BLaER1 treated with 17β-estradiol and CSF1 and Interleukin-3, amounts not matched to agents 10 nM and 100 nM (cell line): ENCODE results near the gene AHCYL2.
"Not testable (repeated sequence)": the region's sequence is repeated elsewhere in the genome, so short reads cannot be mapped to it uniquely, and the experiment has no call there.

Experiments used
- H3K27ac ChIP-seq, 11 experiments: shearing (Covaris generic); formaldehyde crosslinking; 2 replicates each; pipeline ENCODE4 v1.8.1; 2022
- H3K27me3 ChIP-seq, 11 experiments: shearing (Covaris generic); formaldehyde crosslinking; 2 replicates each; pipeline ENCODE4 v1.8.1; 2022
- H3K36me3 ChIP-seq, 11 experiments: shearing (Covaris generic); formaldehyde crosslinking; 2 replicates each; pipeline ENCODE4 v1.8.1; 2022
- H3K4me1 ChIP-seq, 10 experiments: shearing (Covaris generic); formaldehyde crosslinking; 2 replicates each; pipeline ENCODE4 v1.8.1; 2022
- H3K4me2 ChIP-seq, 11 experiments: shearing (Covaris generic); formaldehyde crosslinking; 2 replicates each; pipeline ENCODE4 v1.8.1; 2022
- H3K4me3 ChIP-seq, 10 experiments: shearing (Covaris generic); formaldehyde crosslinking; 2 replicates each; pipeline ENCODE4 v1.8.1; 2022
- H3K9ac ChIP-seq, 11 experiments: shearing (Covaris generic); formaldehyde crosslinking; 2 replicates each; pipeline ENCODE4 v1.8.1; 2022
- H3K9me3 ChIP-seq, 11 experiments: shearing (Covaris generic); formaldehyde crosslinking; replicated peaks in 1 of 11; 2 replicates each; pipeline ENCODE4 v1.8.1; 2022
- H4K20me1 ChIP-seq, 11 experiments: shearing (Covaris generic); formaldehyde crosslinking; 2 replicates each; pipeline ENCODE4 v1.8.1; 2022
- Cebpa-rat ChIP-seq, 11 experiments: shearing (Covaris generic); IDR thresholded peaks; 2 replicates each; pipeline ENCODE4 v1.8.1; 2022

The AHCYL2 gene

GRCh38 chr7:129435414-129435829 is 210.6 kb downstream of the AHCYL2 start:
- Histone ChIP-seq H3K27me3 (peaks cover 40 to 55% (median 50%) of the 10 kb centered on the region in 11 experiments), H3K4me2 (peak overlapping the region; percentile 85 to 100 (median 98); a peak in 20 of 22 replicates), H3K4me3 (peak overlapping the region in 6 of 10 experiments; percentile 66 to 75 (median 71); a peak in 8 of 20 replicates), H3K4me1 (peaks cover 11 to 28% (median 15%) of the 10 kb centered on the region in 10 experiments), H3K9ac (no peak overlapping the region), H3K36me3 (no peaks in the 10 kb centered on the region), H3K27ac (no peak overlapping the region), H4K20me1 (peaks cover 0 to 18% (median 0%) of the 10 kb centered on the region in 11 experiments; a peak in 4 of 22 replicates), H3K9me3 (no peaks in the 10 kb centered on the region)
- no peak for TF ChIP-seq Cebpa-rat (IDR thresholded peaks at IDR 0.05)

- Histone ChIP-seq H3K4me3 (no peak overlapping the region), H4K20me1 (peaks cover 0 to 18% (median 0%) of the 10 kb centered on the region in 11 experiments; a peak in 4 of 22 replicates), H3K9me3 (no peaks in the 10 kb centered on the region), H3K27ac (no peak overlapping the region), H3K4me2 (no peak overlapping the region), H3K36me3 (no peaks in the 10 kb centered on the region), H3K9ac (no peak overlapping the region), H3K27me3 (peaks cover 40 to 55% (median 49%) of the 10 kb centered on the region in 11 experiments), H3K4me1 (peaks cover 11 to 28% (median 15%) of the 10 kb centered on the region in 10 experiments)
- TF ChIP-seq Cebpa-rat (IDR thresholded peaks at IDR 0.05): no peak
Measured at GRCh38 chr7:129436335-129436923, 211.6 kb downstream of the AHCYL2 start.

- Histone ChIP-seq H3K9me3 (no peaks in the 10 kb centered on the region), H3K4me2 (no peak overlapping the region), H3K4me3 (no peak overlapping the region), H3K4me1 (peaks cover 11 to 28% (median 15%) of the 10 kb centered on the region in 10 experiments), H4K20me1 (peaks cover 0 to 18% (median 0%) of the 10 kb centered on the region in 11 experiments; a peak in 4 of 22 replicates), H3K9ac (no peak overlapping the region), H3K27ac (no peak overlapping the region), H3K27me3 (peaks cover 40 to 49% (median 42%) of the 10 kb centered on the region in 11 experiments), H3K36me3 (no peaks in the 10 kb centered on the region)
- TF ChIP-seq Cebpa-rat (IDR thresholded peaks at IDR 0.05): no peak
Measured at GRCh38 chr7:129437190-129437589, 212.4 kb downstream of the AHCYL2 start.

GRCh38 chr7:129438281-129438838 is 213.5 kb downstream of the AHCYL2 start:
- peak overlapping the region in 3 of 11 experiments; percentile 15 to 47 (median 32); a peak in 6 of 22 replicates for H3K4me2 ChIP-seq
- H3K27me3 ChIP-seq: peaks cover 29 to 37% (median 31%) of the 10 kb centered on the region in 11 experiments
- no peak overlapping the region for H3K4me3 ChIP-seq
- no peak for TF ChIP-seq Cebpa-rat (IDR thresholded peaks at IDR 0.05)
- peaks cover 0 to 18% (median 0%) of the 10 kb centered on the region in 11 experiments; a peak in 4 of 22 replicates for H4K20me1 ChIP-seq
- H3K36me3 ChIP-seq: no peaks in the 10 kb centered on the region
- H3K27ac ChIP-seq: no peak overlapping the region; a peak in 1 of 22 replicates
- H3K9me3 ChIP-seq: no peaks in the 10 kb centered on the region
- H3K4me1 ChIP-seq: peaks cover 9 to 26% (median 14%) of the 10 kb centered on the region in 10 experiments
- H3K9ac ChIP-seq: no peak overlapping the region

- Histone ChIP-seq H3K9ac (no peak overlapping the region), H3K4me3 (no peak overlapping the region), H3K4me2 (peak overlapping the region in 3 of 11 experiments; percentile 15 to 47 (median 32); a peak in 6 of 22 replicates), H3K27me3 (peaks cover 24 to 30% (median 25%) of the 10 kb centered on the region in 11 experiments), H4K20me1 (peaks cover 0 to 18% (median 0%) of the 10 kb centered on the region in 11 experiments; a peak in 4 of 22 replicates), H3K9me3 (no peaks in the 10 kb centered on the region), H3K36me3 (no peaks in the 10 kb centered on the region), H3K4me1 (peaks cover 10 to 27% (median 14%) of the 10 kb centered on the region in 10 experiments; a peak in 18 of 20 replicates), H3K27ac (no peak overlapping the region; a peak in 1 of 22 replicates)
- TF ChIP-seq Cebpa-rat (IDR thresholded peaks at IDR 0.05): no peak
Measured at GRCh38 chr7:129438839-129439651, 214.2 kb downstream of the AHCYL2 start.

GRCh38 chr7:129439963-129440625 is 215.3 kb downstream of the AHCYL2 start:
- no peaks in the 10 kb centered on the region for H3K36me3 ChIP-seq
- H4K20me1 ChIP-seq: peaks cover 0 to 14% (median 0%) of the 10 kb centered on the region in 11 experiments; a peak in 3 of 22 replicates
- peaks cover 16 to 22% (median 17%) of the 10 kb centered on the region in 11 experiments for H3K27me3 ChIP-seq
- H3K4me1 ChIP-seq: peaks cover 6 to 23% (median 9%) of the 10 kb centered on the region in 10 experiments; a peak in 18 of 20 replicates
- no peak overlapping the region for H3K9ac ChIP-seq
- TF ChIP-seq Cebpa-rat (IDR thresholded peaks at IDR 0.05): no peak
- H3K4me2 ChIP-seq: peak overlapping the region in 2 of 11 experiments; percentile 15 to 47; a peak in 4 of 22 replicates
- H3K27ac ChIP-seq: no peak overlapping the region
- no peak overlapping the region for H3K4me3 ChIP-seq
- H3K9me3 ChIP-seq: no peaks in the 10 kb centered on the region

GRCh38 chr7:129443612-129444011 is 218.8 kb downstream of the AHCYL2 start:
- Histone ChIP-seq H3K4me1 (peaks cover 6 to 19% (median 6%) of the 10 kb centered on the region in 10 experiments; a peak in 16 of 20 replicates), H3K4me3 (no peak overlapping the region), H3K27me3 (no peaks in the 10 kb centered on the region), H3K4me2 (peak overlapping the region in 9 of 11 experiments; percentile 17 to 41 (median 28); a peak in 10 of 22 replicates), H3K9ac (no peak overlapping the region), H3K36me3 (peaks cover 0 to 7% (median 0%) of the 10 kb centered on the region in 11 experiments; a peak in 2 of 22 replicates), H3K9me3 (peaks cover 8 to 17% (median 12%) of the 10 kb centered on the region in 11 experiments), H3K27ac (no peak overlapping the region), H4K20me1 (no peaks in the 10 kb centered on the region)
- no peak for TF ChIP-seq Cebpa-rat (IDR thresholded peaks at IDR 0.05)

- H3K36me3 ChIP-seq: peaks cover 0 to 12% (median 0%) of the 10 kb centered on the region in 11 experiments; a peak in 2 of 22 replicates
Measured at GRCh38 chr7:129444776-129445175, 219.9 kb downstream of the AHCYL2 start.

GRCh38 chr7:129446925-129447324 is 222.1 kb downstream of the AHCYL2 start:
- not testable (repeated sequence) for H3K27ac ChIP-seq, H3K4me2 ChIP-seq, H3K4me3 ChIP-seq, H3K9ac ChIP-seq, H4K20me1 ChIP-seq, H3K27me3 ChIP-seq, H3K4me1 ChIP-seq
- Histone ChIP-seq H3K9me3 (peaks cover 18 to 29% (median 21%) of the 10 kb centered on the region in 11 experiments), H3K36me3 (peaks cover 0 to 12% (median 0%) of the 10 kb centered on the region in 11 experiments; a peak in 2 of 22 replicates)

More at GRCh38 chr7:129444776-129445175, 219.9 kb downstream of the AHCYL2 start:
- not testable (repeated sequence) for H3K9ac ChIP-seq, H3K4me1 ChIP-seq, H4K20me1 ChIP-seq, H3K27ac ChIP-seq, H3K27me3 ChIP-seq, H3K4me3 ChIP-seq, H3K4me2 ChIP-seq
- peaks cover 18 to 28% (median 21%) of the 10 kb centered on the region in 11 experiments for H3K9me3 ChIP-seq

GRCh38 chr7:129447445-129447844 is 222.6 kb downstream of the AHCYL2 start:
- not testable (repeated sequence) for H3K4me3 ChIP-seq, H3K27me3 ChIP-seq, H3K9ac ChIP-seq, H4K20me1 ChIP-seq, H3K27ac ChIP-seq, H3K4me1 ChIP-seq, H3K4me2 ChIP-seq
- H3K9me3 ChIP-seq: peaks cover 18 to 29% (median 21%) of the 10 kb centered on the region in 11 experiments
- H3K36me3 ChIP-seq: peaks cover 0 to 12% (median 0%) of the 10 kb centered on the region in 11 experiments; a peak in 2 of 22 replicates

- H4K20me1 ChIP-seq, H3K4me3 ChIP-seq, H3K9ac ChIP-seq, H3K4me1 ChIP-seq, H3K27ac ChIP-seq, H3K4me2 ChIP-seq, H3K27me3 ChIP-seq: not testable (repeated sequence)
- Histone ChIP-seq H3K36me3 (peaks cover 0 to 12% (median 0%) of the 10 kb centered on the region in 11 experiments; a peak in 2 of 22 replicates), H3K9me3 (peaks cover 18 to 29% (median 21%) of the 10 kb centered on the region in 11 experiments)
Measured at GRCh38 chr7:129448608-129449007, 223.8 kb downstream of the AHCYL2 start.
